Fibroblast of pulmonary artery (primary cell): ENCODE results near the gene PLXNB2.

Experiments
- DNase-seq: peaks from one replicate; pipeline ENCODE4 v3.0.0-alpha.2; 2010; ENCODE audit warnings: low read depth
- H3K4me3 ChIP-seq: replicated peaks from 2 replicates; pipeline ENCODE4 v1.5.1; 2011; ENCODE audit warnings: low read depth, mild to moderate bottlenecking, control low read depth, low read length, moderate library complexity
- TF ChIP-seq, protein P1 (sequence below): IDR thresholded peaks from 2 replicates; pipeline ENCODE4 v1.5.1; 2011; ENCODE audit warnings: mild to moderate bottlenecking, control low read depth, low read length, inconsistent platforms; ENCODE audit errors: missing control alignments

Gene PLXNB2

DNA sequence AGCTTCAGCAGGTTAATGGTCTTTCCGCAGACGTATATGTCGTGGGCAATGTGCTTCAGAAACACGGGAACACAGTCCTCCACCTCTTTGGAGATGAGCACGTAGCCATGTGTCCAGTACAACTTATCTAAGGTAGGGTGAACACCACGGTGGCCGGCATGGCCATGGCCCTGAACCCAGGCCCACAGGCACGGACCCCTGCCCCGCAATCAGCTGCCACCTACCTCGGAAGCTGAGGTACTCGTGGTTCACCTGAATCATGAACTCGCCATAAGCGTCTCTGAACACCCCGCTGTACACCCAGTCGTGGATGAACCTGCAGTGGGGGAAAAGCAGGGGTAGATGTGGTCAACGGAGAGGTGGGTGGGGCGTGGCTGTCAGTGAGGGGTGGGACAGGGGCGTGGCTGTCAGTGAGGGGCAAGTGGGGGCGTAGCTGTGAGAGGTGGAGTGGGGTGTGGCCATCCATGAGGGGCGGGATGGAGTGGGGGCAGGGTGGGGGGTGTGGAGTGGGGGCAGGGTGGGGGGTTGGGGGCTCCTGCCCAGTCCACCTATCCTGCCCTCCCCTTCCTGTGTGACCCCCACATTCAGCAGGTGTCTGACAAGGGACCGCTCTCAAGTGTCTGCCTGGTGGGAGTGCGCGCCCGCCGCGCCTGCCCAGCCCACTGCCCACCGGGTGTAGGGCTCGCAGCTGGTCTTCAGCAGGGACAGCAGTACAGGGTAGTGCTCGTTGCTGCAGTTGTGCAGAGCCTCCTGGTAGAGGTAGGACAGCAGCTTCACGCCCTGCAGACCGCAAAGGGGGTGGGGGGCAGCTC lies 81.2 kb downstream of the PLXNB2 start:
- no peak for DNase-seq
- TF ChIP-seq, protein P1, sequence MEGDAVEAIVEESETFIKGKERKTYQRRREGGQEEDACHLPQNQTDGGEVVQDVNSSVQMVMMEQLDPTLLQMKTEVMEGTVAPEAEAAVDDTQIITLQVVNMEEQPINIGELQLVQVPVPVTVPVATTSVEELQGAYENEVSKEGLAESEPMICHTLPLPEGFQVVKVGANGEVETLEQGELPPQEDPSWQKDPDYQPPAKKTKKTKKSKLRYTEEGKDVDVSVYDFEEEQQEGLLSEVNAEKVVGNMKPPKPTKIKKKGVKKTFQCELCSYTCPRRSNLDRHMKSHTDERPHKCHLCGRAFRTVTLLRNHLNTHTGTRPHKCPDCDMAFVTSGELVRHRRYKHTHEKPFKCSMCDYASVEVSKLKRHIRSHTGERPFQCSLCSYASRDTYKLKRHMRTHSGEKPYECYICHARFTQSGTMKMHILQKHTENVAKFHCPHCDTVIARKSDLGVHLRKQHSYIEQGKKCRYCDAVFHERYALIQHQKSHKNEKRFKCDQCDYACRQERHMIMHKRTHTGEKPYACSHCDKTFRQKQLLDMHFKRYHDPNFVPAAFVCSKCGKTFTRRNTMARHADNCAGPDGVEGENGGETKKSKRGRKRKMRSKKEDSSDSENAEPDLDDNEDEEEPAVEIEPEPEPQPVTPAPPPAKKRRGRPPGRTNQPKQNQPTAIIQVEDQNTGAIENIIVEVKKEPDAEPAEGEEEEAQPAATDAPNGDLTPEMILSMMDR: no peak
- no peak overlapping the region for H3K4me3 ChIP-seq

DNA sequence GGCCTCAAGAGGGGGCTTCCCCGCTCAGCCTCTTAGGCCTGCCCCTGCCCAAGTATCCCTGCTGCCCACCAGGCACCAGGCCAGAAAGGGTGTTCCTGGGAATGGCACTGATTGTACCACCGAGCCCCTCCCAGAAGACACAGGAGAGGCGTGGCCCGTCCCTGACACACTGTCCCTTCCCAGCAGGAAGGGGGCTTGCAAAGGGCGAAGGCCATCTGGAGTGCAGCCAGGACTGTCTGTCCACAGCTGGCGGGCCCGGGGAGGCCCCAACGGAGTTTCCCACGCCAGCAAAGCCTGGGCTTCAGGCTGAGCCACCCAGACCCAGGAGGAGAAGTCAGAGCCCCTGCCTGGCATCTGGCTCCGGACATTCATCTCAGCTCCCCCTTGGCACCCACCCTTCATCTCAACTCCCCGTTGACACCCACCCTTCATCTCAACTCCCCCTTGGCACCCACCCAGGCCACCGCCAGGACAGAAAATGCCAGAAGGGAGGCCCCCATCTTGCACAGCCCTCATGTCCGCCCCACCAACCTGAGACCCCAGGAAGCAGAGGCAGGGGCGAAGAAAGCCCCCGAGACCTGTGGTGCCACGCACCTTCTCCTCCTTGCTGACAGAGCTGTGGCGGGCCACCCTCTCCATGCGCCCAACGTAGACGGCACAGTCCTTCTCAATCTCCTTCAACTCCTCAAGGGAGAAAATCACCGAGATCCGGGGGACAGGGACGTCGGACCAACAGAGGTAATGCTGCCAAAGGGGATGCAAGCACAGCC lies 82.1 kb downstream of the PLXNB2 start:
- H3K4me3 ChIP-seq: no peak overlapping the region
- no peak for DNase-seq
- TF ChIP-seq, protein P1: no peak
